ENCODE data around the gene JCAD. TPM values are rescaled to one million over a fixed set of nuclear protein-coding genes. Genes with fewer than 3 reads are reported as not detected.

Gene JCAD
- polyA plus RNA-seq, 1 donor from 2014 or later: 2.3 TPM

- Histone ChIP-seq H2AFZ (ENCODE audit: low read depth, low read length) (no peak overlapping the region), H3K79me2 (replicated peaks; ENCODE audit: insufficient read depth, low read length) (no peaks in the 10 kb centered on the region), H3K4me3 (ENCODE audit: low read length) (no peak overlapping the region), H3K27me3 (ENCODE audit: insufficient read depth, low read depth, low read length) (no peaks in the 10 kb centered on the region), H3K36me3 (ENCODE audit: insufficient read depth, low read length) (no peaks in the 10 kb centered on the region), H3F3A (ENCODE audit: insufficient read depth, low read length, poor library complexity, severe bottlenecking) (no peaks in the 10 kb centered on the region), H3K4me2 (ENCODE audit: low read length) (no peak overlapping the region), H3K27ac (ENCODE audit: low read length) (no peak overlapping the region), H3K9ac (ENCODE audit: low read length) (no peak overlapping the region), H3K9me2 (ENCODE audit: insufficient read depth, low read length) (no peaks in the 10 kb centered on the region), H3K9me3 (ENCODE audit: low read length) (no peaks in the 10 kb centered on the region), H4K20me1 (ENCODE audit: insufficient read depth) (no peaks in the 10 kb centered on the region)
- TF ChIP-seq EP300 (conservative IDR thresholded peaks at IDR 0.05; ENCODE audit: poor library complexity, severe bottlenecking) (no peak), POLR2AphosphoS5 (IDR thresholded peaks at IDR 0.05) (no peak), MXI1 (conservative IDR thresholded peaks at IDR 0.05; ENCODE audit: poor library complexity, severe bottlenecking) (no peak), RAD21 (conservative IDR thresholded peaks at IDR 0.05) (no peak), CTCF (IDR thresholded peaks at IDR 0.05; ENCODE audit: poor library complexity, severe bottlenecking) (no peak), EZH2 (IDR thresholded peaks at IDR 0.05; ENCODE audit: borderline replicate concordance, insufficient read depth, low read length, poor library complexity, severe bottlenecking) (no peak), REST (IDR thresholded peaks at IDR 0.05; ENCODE audit: borderline replicate concordance) (no peak), SMC3 (conservative IDR thresholded peaks at IDR 0.05; ENCODE audit: poor library complexity) (no peak), TAF1 (IDR thresholded peaks at IDR 0.05; ENCODE audit: low read depth) (no peak)
Observed at GRCh38 chr10:30037620-30038336, 21.6 kb downstream of the JCAD start.

GRCh38 chr10:30036811-30037210 lies 22.6 kb downstream of the JCAD start:
- TF ChIP-seq EZH2 (IDR thresholded peaks at IDR 0.05; ENCODE audit: borderline replicate concordance, insufficient read depth, low read length, poor library complexity, severe bottlenecking): no peak
- TF ChIP-seq MXI1 (conservative IDR thresholded peaks at IDR 0.05; ENCODE audit: poor library complexity, severe bottlenecking): no peak
- no peak for TF ChIP-seq EP300 (conservative IDR thresholded peaks at IDR 0.05; ENCODE audit: poor library complexity, severe bottlenecking)
- no peak for TF ChIP-seq REST (IDR thresholded peaks at IDR 0.05; ENCODE audit: borderline replicate concordance)
- no peak for TF ChIP-seq TAF1 (IDR thresholded peaks at IDR 0.05; ENCODE audit: low read depth)
- TF ChIP-seq POLR2AphosphoS5 (IDR thresholded peaks at IDR 0.05): no peak
- no peak for TF ChIP-seq SMC3 (conservative IDR thresholded peaks at IDR 0.05; ENCODE audit: poor library complexity)
- no peak for TF ChIP-seq CTCF (IDR thresholded peaks at IDR 0.05; ENCODE audit: poor library complexity, severe bottlenecking)
- TF ChIP-seq RAD21 (conservative IDR thresholded peaks at IDR 0.05): no peak
- H2AFZ ChIP-seq (ENCODE audit: low read depth, low read length): no peak overlapping the region
- H3K4me2 ChIP-seq (ENCODE audit: low read length): no peak overlapping the region
- H3F3A ChIP-seq (ENCODE audit: insufficient read depth, low read length, poor library complexity, severe bottlenecking): no peaks in the 10 kb centered on the region
- H3K9ac ChIP-seq (ENCODE audit: low read length): no peak overlapping the region
- H3K27ac ChIP-seq (ENCODE audit: low read length): no peak overlapping the region
- no peaks in the 10 kb centered on the region for H3K79me2 ChIP-seq (replicated peaks; ENCODE audit: insufficient read depth, low read length)
- no peaks in the 10 kb centered on the region for H3K36me3 ChIP-seq (ENCODE audit: insufficient read depth, low read length)
- no peak overlapping the region for H3K4me3 ChIP-seq (ENCODE audit: low read length)
- no peaks in the 10 kb centered on the region for H3K9me3 ChIP-seq (ENCODE audit: low read length)
- no peaks in the 10 kb centered on the region for H4K20me1 ChIP-seq (ENCODE audit: insufficient read depth)
- no peaks in the 10 kb centered on the region for H3K9me2 ChIP-seq (ENCODE audit: insufficient read depth, low read length)
- no peaks in the 10 kb centered on the region for H3K27me3 ChIP-seq (ENCODE audit: insufficient read depth, low read depth, low read length)
